ENCODE measurements around the gene BET1.

BET1 gene

GRCh38 chr7:93943816-93944540 lies 60.2 kb downstream of the BET1 start:
- H3K36me3 ChIP-seq (ENCODE audit: control insufficient read depth, insufficient read depth, low read length): no peaks in the 10 kb centered on the region
- H3K4me1 ChIP-seq (ENCODE audit: control insufficient read depth, insufficient read depth, low read length): no peaks in the 10 kb centered on the region
- H3K27ac ChIP-seq (ENCODE audit: low read length): no peak overlapping the region
- no CpG with 5 or more reads among the region's 4 CpGs for WGBS (ENCODE audit: insufficient coverage, insufficient read length)
- H3K9me3 ChIP-seq (ENCODE audit: control insufficient read depth, insufficient read depth, low read length): no peaks in the 10 kb centered on the region
- no peak overlapping the region for H3K4me3 ChIP-seq (ENCODE audit: low read length)
- H3K27me3 ChIP-seq (ENCODE audit: control insufficient read depth, insufficient read depth, low read length): no peaks in the 10 kb centered on the region
- no peak for DNase-seq (ENCODE audit: low read depth, low spot score)

All from iPS DF 6.9 (cell line).